Trophoblast cell (in vitro differentiated cells and primary cell): ENCODE data around the gene TCF12.

Experiments used
- DNase-seq, 2 donors: peaks; one replicate each; pipeline ENCODE4 v3.0.0-alpha.2; 2016
- H2AFZ ChIP-seq: 2 replicates; pipeline ENCODE4 v1.6.1; 2013; ENCODE audit warnings: low read length, moderate library complexity, mild to moderate bottlenecking; ENCODE audit not compliant: insufficient read depth, poor library complexity
- H2AK5ac ChIP-seq: 2 replicates; pipeline ENCODE4 v1.6.1; 2013; ENCODE audit warnings: mild to moderate bottlenecking, low read length
- H2BK120ac ChIP-seq: 2 replicates; pipeline ENCODE4 v1.6.1; 2013; ENCODE audit warnings: low read length, mild to moderate bottlenecking, moderate library complexity; ENCODE audit not compliant: insufficient read depth, poor library complexity
- H2BK12ac ChIP-seq: 2 replicates; pipeline ENCODE4 v1.6.1; 2013; ENCODE audit warnings: mild to moderate bottlenecking, low read length, moderate library complexity
- H2BK5ac ChIP-seq: 2 replicates; pipeline ENCODE4 v1.6.1; 2013; ENCODE audit warnings: low read length, low read depth, moderate library complexity, mild to moderate bottlenecking; ENCODE audit not compliant: poor library complexity
- H3K14ac ChIP-seq: 2 replicates; pipeline ENCODE4 v1.6.1; 2013; ENCODE audit warnings: mild to moderate bottlenecking, low read length
- H3K18ac ChIP-seq: 2 replicates; pipeline ENCODE4 v1.6.1; 2013; ENCODE audit warnings: mild to moderate bottlenecking, low read length
- H3K23ac ChIP-seq: 2 replicates; pipeline ENCODE4 v1.6.1; 2013; ENCODE audit warnings: low read length
- H3K27ac ChIP-seq: 2 replicates; pipeline ENCODE4 v1.5.1; 2013; ENCODE audit warnings: low read depth, mild to moderate bottlenecking, inconsistent platforms, low read length, moderate library complexity
- H3K27me3 ChIP-seq: 2 replicates; pipeline ENCODE4 v1.6.1; 2013; ENCODE audit warnings: inconsistent platforms, mild to moderate bottlenecking, low read length, moderate library complexity; ENCODE audit not compliant: insufficient read depth
- H3K36me3 ChIP-seq, 2 experiments: 1 replicate in 1 of 2; 2 replicates in 1 of 2; pipeline ENCODE4 v1.6.1; 2013; ENCODE audit warnings: low read length in 2 of 2, mild to moderate bottlenecking in 2 of 2, moderate library complexity in 1 of 2; ENCODE audit not compliant: insufficient read depth in 2 of 2, control insufficient read depth in 1 of 2
- H3K4ac ChIP-seq: 2 replicates; pipeline ENCODE4 v1.6.1; 2013; ENCODE audit warnings: low read depth, mild to moderate bottlenecking, low read length, moderate library complexity
- H3K4me1 ChIP-seq, 2 experiments: 1 replicate in 1 of 2; 2 replicates in 1 of 2; pipeline ENCODE4 v1.6.1; 2013; ENCODE audit warnings: low read length in 2 of 2, mild to moderate bottlenecking in 2 of 2, moderate library complexity in 1 of 2; ENCODE audit not compliant: insufficient read depth in 2 of 2, control insufficient read depth in 1 of 2
- H3K4me2 ChIP-seq: 2 replicates; pipeline ENCODE4 v1.6.1; 2013; ENCODE audit warnings: inconsistent platforms, mild to moderate bottlenecking, low read length, moderate library complexity
- H3K4me3 ChIP-seq: 2 replicates; pipeline ENCODE4 v1.5.1; 2013; ENCODE audit warnings: mild to moderate bottlenecking, low read depth, low read length, inconsistent platforms
- H3K79me1 ChIP-seq: one replicate; pipeline ENCODE4 v1.6.1; 2013; ENCODE audit warnings: low read length
- H3K79me2 ChIP-seq: 2 replicates; pipeline ENCODE4 v1.6.1; 2013; ENCODE audit warnings: low read length, mild to moderate bottlenecking; ENCODE audit not compliant: control insufficient read depth, insufficient read depth, poor library complexity
- H3K9ac ChIP-seq: 2 replicates; pipeline ENCODE4 v1.6.1; 2013; ENCODE audit warnings: mild to moderate bottlenecking, low read length
- H3K9me3 ChIP-seq: 2 replicates; pipeline ENCODE4 v1.6.1; 2013; ENCODE audit warnings: low read depth, mild to moderate bottlenecking, control low read depth, inconsistent platforms, low read length; ENCODE audit not compliant: insufficient read depth
- H4K12ac ChIP-seq: 2 replicates; pipeline ENCODE4 v1.6.1; 2013; ENCODE audit warnings: low read depth, mild to moderate bottlenecking, low read length, moderate library complexity
- H4K8ac ChIP-seq: 2 replicates; pipeline ENCODE4 v1.6.1; 2013; ENCODE audit warnings: low read depth, mild to moderate bottlenecking, low read length, moderate library complexity
- H4K91ac ChIP-seq: one replicate; pipeline ENCODE4 v1.6.1; 2013; ENCODE audit warnings: low read depth, mild to moderate bottlenecking, low read length, moderate library complexity
- WGBS: extraction: QIAGEN DNeasy Blood & Tissue Kit; methylation state at CpG from one replicate; pipeline ENCODE4 v1.1.7; 2013; ENCODE audit warnings: missing lambda C conversion rate; ENCODE audit not compliant: insufficient read length, insufficient coverage; ENCODE audit errors: extremely low coverage; 5-methylcytosine and 5-hydroxymethylcytosine counted together

TCF12 gene

DNA sequence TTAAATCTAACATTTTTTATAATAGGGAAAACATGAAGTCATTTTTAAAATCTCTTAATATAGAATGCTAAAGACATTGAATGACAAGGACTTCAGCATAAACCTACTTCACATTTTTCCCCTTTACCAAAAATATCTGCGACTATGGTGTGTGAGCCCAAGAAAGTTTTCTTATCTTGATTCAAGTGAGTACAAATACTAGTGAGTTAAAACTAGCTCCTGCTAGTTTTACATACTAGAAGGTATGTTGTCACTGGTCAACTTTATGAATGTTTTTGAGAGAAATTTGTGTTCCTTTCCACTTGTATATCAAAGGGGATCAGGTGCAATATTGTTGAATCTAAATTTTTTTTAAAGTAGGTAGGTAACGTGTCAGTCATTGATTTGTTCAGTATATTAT lies 305.4 kb downstream of the TCF12 start:
- peaks cover 0 to 2% of the 10 kb centered on the region in 2 experiments for H3K4me1 ChIP-seq
- no peak overlapping the region for H2AFZ ChIP-seq
- H4K12ac ChIP-seq, result no peak overlapping the region
- no peak overlapping the region for H3K27ac ChIP-seq
- no peak overlapping the region for H2BK120ac ChIP-seq
- H3K79me1 ChIP-seq, result no peaks in the 10 kb centered on the region
- no peak overlapping the region for H4K91ac ChIP-seq
- no peaks in the 10 kb centered on the region for H3K9me3 ChIP-seq
- no peak overlapping the region for H2BK5ac ChIP-seq
- no peaks in the 10 kb centered on the region for H3K79me2 ChIP-seq
- H3K9ac ChIP-seq, result no peak overlapping the region
- no peak overlapping the region for H4K8ac ChIP-seq
- H3K14ac ChIP-seq, result no peak overlapping the region
- no peak overlapping the region for H2BK12ac ChIP-seq
- no peak overlapping the region for H3K4me3 ChIP-seq
- no peak overlapping the region for H2AK5ac ChIP-seq
- no CpG with 5 or more reads among the region's 2 CpGs for WGBS
- H3K27me3 ChIP-seq, result no peaks in the 10 kb centered on the region
- no peak overlapping the region for H3K4ac ChIP-seq
- H3K18ac ChIP-seq, result no peak overlapping the region
- no peak for DNase-seq
- no peaks in the 10 kb centered on the region for H3K36me3 ChIP-seq
- H3K23ac ChIP-seq, result no peak overlapping the region
- no peak overlapping the region for H3K4me2 ChIP-seq

- H3K4me1 ChIP-seq, result no peaks in the 10 kb centered on the region
- H2AFZ ChIP-seq, result no peak overlapping the region
- H3K4me2 ChIP-seq, result no peak overlapping the region
- H3K79me2 ChIP-seq, result no peaks in the 10 kb centered on the region
- H3K9me3 ChIP-seq, result no peaks in the 10 kb centered on the region
- no peak overlapping the region for H3K9ac ChIP-seq
- no peak overlapping the region for H2BK5ac ChIP-seq
- H2AK5ac ChIP-seq, result no peak overlapping the region
- no peak overlapping the region for H4K91ac ChIP-seq
- H3K4ac ChIP-seq, result no peak overlapping the region
- H3K4me3 ChIP-seq, result no peak overlapping the region
- H3K23ac ChIP-seq, result no peak overlapping the region
- H4K12ac ChIP-seq, result no peak overlapping the region
- H3K79me1 ChIP-seq, result no peaks in the 10 kb centered on the region
- no peak overlapping the region for H2BK12ac ChIP-seq
- H3K27me3 ChIP-seq, result no peaks in the 10 kb centered on the region
- H3K14ac ChIP-seq, result no peak overlapping the region
- no peak overlapping the region for H4K8ac ChIP-seq
- H3K36me3 ChIP-seq, result no peaks in the 10 kb centered on the region
- WGBS, result no CpG with 5 or more reads among the region's 2 CpGs
- no peak overlapping the region for H2BK120ac ChIP-seq
- no peak overlapping the region for H3K18ac ChIP-seq
- DNase-seq, result peak in 1 of 2 donors; percentile 58
- H3K27ac ChIP-seq, result no peak overlapping the region
These were observed 306.2 kb downstream of the TCF12 start for GRCh38 chr15:57224664-57225063.

GRCh38 chr15:57227166-57227565 lies 308.7 kb downstream of the TCF12 start:
- H4K91ac ChIP-seq, result no peak overlapping the region
- H3K14ac ChIP-seq, result no peak overlapping the region
- H3K18ac ChIP-seq, result no peak overlapping the region
- no peak overlapping the region for H3K23ac ChIP-seq
- no peak overlapping the region for H2AFZ ChIP-seq
- H2BK12ac ChIP-seq, result no peak overlapping the region
- WGBS, result no CpG with 5 or more reads among the region's 3 CpGs
- no peaks in the 10 kb centered on the region for H3K79me2 ChIP-seq
- H2BK5ac ChIP-seq, result no peak overlapping the region
- no peak overlapping the region for H4K12ac ChIP-seq
- H3K27me3 ChIP-seq, result no peaks in the 10 kb centered on the region
- no peak for DNase-seq
- no peak overlapping the region for H3K27ac ChIP-seq
- H2AK5ac ChIP-seq, result no peak overlapping the region
- H3K79me1 ChIP-seq, result no peaks in the 10 kb centered on the region
- H3K4me3 ChIP-seq, result no peak overlapping the region
- H3K4ac ChIP-seq, result no peak overlapping the region
- no peaks in the 10 kb centered on the region for H3K9me3 ChIP-seq
- no peaks in the 10 kb centered on the region for H3K4me1 ChIP-seq
- no peak overlapping the region for H4K8ac ChIP-seq
- no peak overlapping the region for H2BK120ac ChIP-seq
- H3K4me2 ChIP-seq, result no peak overlapping the region
- H3K36me3 ChIP-seq, result peaks cover 0 to under 1% of the 10 kb centered on the region in 2 experiments
- no peak overlapping the region for H3K9ac ChIP-seq

DNA sequence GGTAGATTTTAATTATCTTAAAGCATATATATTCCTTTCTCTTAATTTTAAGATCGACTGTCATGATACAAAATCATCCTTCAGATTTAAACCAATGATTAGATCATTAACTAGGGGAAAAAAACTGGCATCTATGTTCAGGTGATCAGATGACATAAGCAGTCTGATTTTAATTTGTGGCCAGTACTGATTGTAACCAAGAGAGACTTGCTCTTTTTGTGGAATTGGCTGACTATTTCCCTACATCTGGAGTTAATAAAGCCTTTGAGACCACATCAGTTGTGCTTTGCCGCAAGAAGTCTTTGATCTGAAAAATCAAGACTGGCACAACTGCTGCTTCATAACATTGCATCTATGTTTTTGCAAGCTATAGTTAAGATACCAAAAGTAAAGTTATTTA lies 309.5 kb downstream of the TCF12 start:
- no peak overlapping the region for H3K9ac ChIP-seq
- H3K36me3 ChIP-seq, result peaks cover 2 to 4% of the 10 kb centered on the region in 2 experiments
- no peak overlapping the region for H2BK5ac ChIP-seq
- no peak overlapping the region for H2AFZ ChIP-seq
- H3K27ac ChIP-seq, result no peak overlapping the region
- H3K9me3 ChIP-seq, result no peaks in the 10 kb centered on the region
- H3K79me2 ChIP-seq, result no peaks in the 10 kb centered on the region
- H4K8ac ChIP-seq, result no peak overlapping the region
- no peak overlapping the region for H4K12ac ChIP-seq
- H3K18ac ChIP-seq, result no peak overlapping the region
- DNase-seq, result no peak
- H2BK120ac ChIP-seq, result no peak overlapping the region
- H2AK5ac ChIP-seq, result no peak overlapping the region
- no peak overlapping the region for H2BK12ac ChIP-seq
- no peaks in the 10 kb centered on the region for H3K4me1 ChIP-seq
- H3K4me3 ChIP-seq, result no peak overlapping the region
- no peak overlapping the region for H4K91ac ChIP-seq
- no peak overlapping the region for H3K4me2 ChIP-seq
- no peak overlapping the region for H3K23ac ChIP-seq
- no peak overlapping the region for H3K4ac ChIP-seq
- H3K79me1 ChIP-seq, result no peaks in the 10 kb centered on the region
- no peaks in the 10 kb centered on the region for H3K27me3 ChIP-seq
- no CpG with 5 or more reads among the region's 2 CpGs for WGBS
- H3K14ac ChIP-seq, result no peak overlapping the region
